Right kidney (tissue), 1 donor: ENCODE data around the gene CACNA1F.
"Not testable (repeated sequence)": the region's sequence is repeated elsewhere in the genome, so short reads cannot be mapped to it uniquely, and the experiment has no call there.

Source experiments
- DNase-seq: peaks from one replicate; pipeline ENCODE4 v3.0.0-alpha.2; 2016

Gene CACNA1F

GRCh38 chrX:49175435-49176274 is 57.5 kb downstream of the CACNA1F start:
- no peak for DNase-seq

GRCh38 chrX:49174723-49175122 is 58.4 kb downstream of the CACNA1F start:
- no peak for DNase-seq

- DNase-seq = not testable (repeated sequence)
Measured at GRCh38 chrX:49173544-49173943, 59.6 kb downstream of the CACNA1F start.

- no peak for DNase-seq
Measured at GRCh38 chrX:49172280-49172780, 60.8 kb downstream of the CACNA1F start.

DNA sequence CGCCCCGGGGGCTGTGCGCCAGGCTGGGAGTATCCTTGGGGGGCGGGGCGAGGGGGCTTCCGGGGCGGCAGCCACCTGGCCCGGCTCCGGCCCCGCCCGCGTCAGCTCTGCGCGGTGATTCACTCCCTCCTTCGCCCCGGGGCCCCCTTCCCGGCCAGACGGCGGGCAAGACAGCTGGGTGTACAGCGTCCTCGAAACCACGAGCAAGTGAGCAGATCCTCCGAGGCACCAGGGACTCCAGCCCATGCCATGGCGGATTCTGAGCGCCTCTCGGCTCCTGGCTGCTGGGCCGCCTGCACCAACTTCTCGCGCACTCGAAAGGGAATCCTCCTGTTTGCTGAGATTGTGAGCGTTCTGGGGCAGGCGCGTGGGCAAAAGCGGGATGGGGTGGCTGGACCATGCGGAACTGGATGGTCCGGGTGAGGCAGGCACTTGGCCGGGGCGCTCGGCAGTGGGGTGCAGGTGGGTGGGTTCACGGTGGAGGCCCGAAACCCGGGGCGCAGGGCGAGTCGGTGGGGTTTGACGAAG is 61.3 kb downstream of the CACNA1F start, which contains the start of gene PLP2:
Gene PLP2, plus strand, starts transcription at position 147 of the 528 bp plus-strand sequence. Its CDS starts 103 bp downstream, at position 250.
- peak; percentile 59 for DNase-seq

GRCh38 chrX:49167740-49168108 is 65.4 kb downstream of the CACNA1F start:
- DNase-seq = no peak

DNA sequence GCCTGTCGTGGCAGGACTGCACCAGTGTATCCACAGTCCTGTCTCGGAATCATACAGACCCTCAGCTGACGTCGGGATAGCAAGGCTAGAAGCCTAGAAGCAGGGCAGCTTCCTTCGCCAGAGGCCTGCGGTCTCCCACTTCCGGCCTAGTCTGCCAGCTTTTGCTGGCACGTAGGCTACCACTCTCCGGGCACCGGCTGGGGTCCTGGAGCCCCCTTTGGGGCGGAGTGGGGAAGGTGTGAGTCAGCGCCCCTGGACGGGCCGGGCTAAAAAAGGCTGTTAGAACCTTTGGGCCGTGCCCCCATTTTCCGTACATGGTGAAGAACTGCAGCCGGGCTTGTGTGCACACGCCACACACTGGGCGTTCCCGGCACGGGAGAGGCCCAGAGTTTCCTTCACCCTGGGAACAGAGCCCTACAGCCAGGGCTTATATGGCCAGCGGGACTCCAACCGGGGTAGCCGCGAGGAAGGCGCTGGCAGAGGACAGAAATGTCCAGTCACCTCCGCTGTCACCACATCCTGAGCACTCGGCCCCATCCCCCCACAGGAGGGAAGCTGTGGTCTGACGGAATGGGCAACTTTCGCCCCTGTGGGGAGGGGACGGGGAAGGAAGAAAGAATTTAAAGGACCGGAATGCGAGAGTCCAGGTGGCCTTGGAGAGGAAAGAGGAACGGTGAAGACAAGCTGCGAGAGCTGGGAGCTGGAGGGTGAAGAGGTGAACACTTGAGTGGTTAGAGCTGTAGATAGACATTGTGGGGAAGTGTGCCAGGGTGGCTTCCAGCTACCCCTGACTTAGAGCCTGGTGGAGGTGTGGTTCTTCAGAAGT is 66.0 kb downstream of the CACNA1F start:
- DNase-seq = peak; percentile 54

GRCh38 chrX:49165901-49166881 is 66.9 kb downstream of the CACNA1F start:
- DNase-seq = peak; percentile 75

GRCh38 chrX:49164589-49165360 is 68.4 kb downstream of the CACNA1F start:
- no peak for DNase-seq

- DNase-seq = peak; percentile 83
Measured at GRCh38 chrX:49163555-49164419, 69.4 kb downstream of the CACNA1F start.

GRCh38 chrX:49162620-49163019 is 70.5 kb downstream of the CACNA1F start, which contains the start of gene MAGIX:
MAGIX (plus strand) TSS chrX:49162758; CDS start chrX:49162890, 132 bp downstream.
- DNase-seq = peak; percentile 51

- DNase-seq = no peak
Measured at GRCh38 chrX:49161632-49162031, 71.5 kb downstream of the CACNA1F start.

GRCh38 chrX:49160908-49161307 is 72.2 kb downstream of the CACNA1F start:
- DNase-seq = no peak

DNA sequence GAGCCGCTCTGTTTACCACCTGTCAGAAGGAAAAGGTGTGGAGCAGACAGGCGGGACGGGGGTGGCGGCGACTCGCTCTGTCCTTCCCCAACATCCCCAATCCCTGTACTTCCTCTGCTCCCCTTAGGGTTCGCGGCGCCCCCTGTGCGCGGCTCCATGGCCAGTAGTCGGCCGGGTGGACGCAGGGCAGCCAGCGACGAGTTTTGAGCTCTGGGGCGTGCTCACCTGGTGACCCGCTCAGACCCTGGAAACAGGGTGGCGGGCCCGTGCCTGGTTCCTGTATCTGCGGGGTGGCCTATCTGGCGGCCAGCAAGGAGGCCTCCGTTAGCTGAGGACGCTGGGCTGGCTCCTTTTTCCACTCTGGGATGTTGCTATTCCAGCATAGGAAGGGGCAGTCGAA is 75.9 kb downstream of the CACNA1F start:
- no peak for DNase-seq

- peak; percentile 72 for DNase-seq
Measured at GRCh38 chrX:49155900-49156837, 77.0 kb downstream of the CACNA1F start.

GRCh38 chrX:49155243-49155899 is 77.8 kb downstream of the CACNA1F start:
- peak; percentile 61 for DNase-seq
